ENCODE measurements around the gene RPS16.

Gene RPS16

GRCh38 chr19:39449116-39449797, 13.5 kb upstream of the RPS16 start:
- no peak for DNase-seq (ENCODE audit: low read depth)

- DNase-seq (ENCODE audit: low read depth): no peak
These were observed 12.5 kb upstream of the RPS16 start for GRCh38 chr19:39448271-39448670.

- DNase-seq (ENCODE audit: low read depth): no peak
These were observed 10.8 kb upstream of the RPS16 start for GRCh38 chr19:39446365-39447084.

GRCh38 chr19:39445196-39446111, 9.7 kb upstream of the RPS16 start, which contains the start of gene SUPT5H:
SUPT5H (plus strand) TSS chr19:39445582; CDS start chr19:39445891, 309 bp downstream.
- peak; percentile 93 for DNase-seq (ENCODE audit: low read depth)

GRCh38 chr19:39444598-39445195, 8.9 kb upstream of the RPS16 start:
- DNase-seq (ENCODE audit: low read depth): no peak

- no peak for DNase-seq (ENCODE audit: low read depth)
These were observed 2.7 kb upstream of the RPS16 start for GRCh38 chr19:39438270-39438934.

- no peak for DNase-seq (ENCODE audit: low read depth)
These were observed 584 bp upstream of the RPS16 start for GRCh38 chr19:39436350-39436716.

- DNase-seq (ENCODE audit: low read depth): no peak
These were observed 1.3 kb downstream of the RPS16 start for GRCh38 chr19:39434123-39435076.

- no peak for DNase-seq (ENCODE audit: low read depth)
These were observed 2.2 kb downstream of the RPS16 start for GRCh38 chr19:39433480-39434079.

GRCh38 chr19:39432677-39433025, 3.1 kb downstream of the RPS16 start:
- no peak for DNase-seq (ENCODE audit: low read depth)

GRCh38 chr19:39430675-39431593, 4.8 kb downstream of the RPS16 start:
- no peak for DNase-seq (ENCODE audit: low read depth)

GRCh38 chr19:39428283-39429112, 7.3 kb downstream of the RPS16 start:
- no peak for DNase-seq (ENCODE audit: low read depth)

GRCh38 chr19:39427707-39428106, 8.0 kb downstream of the RPS16 start:
- DNase-seq (ENCODE audit: low read depth): no peak

GRCh38 chr19:39426170-39426569, 9.6 kb downstream of the RPS16 start:
- DNase-seq (ENCODE audit: low read depth): no peak

GRCh38 chr19:39425744-39426143, 10.0 kb downstream of the RPS16 start:
- DNase-seq (ENCODE audit: low read depth): no peak

- no peak for DNase-seq (ENCODE audit: low read depth)
These were observed 10.8 kb downstream of the RPS16 start for GRCh38 chr19:39424934-39425333.

- DNase-seq (ENCODE audit: low read depth): no peak
These were observed 12.3 kb downstream of the RPS16 start for GRCh38 chr19:39423258-39424086.

Data from activated T-cell treated with anti-CD3 and anti-CD28 coated beads for 1 hour (primary cell).